Sigmoid colon (tissue), 7 donors: Measurements from ENCODE around the gene RAET1G. TPM values are rescaled to one million over a fixed set of nuclear protein-coding genes. Genes with fewer than 3 reads are reported as not detected.
"Not testable (repeated sequence)": the region's sequence is repeated elsewhere in the genome, so short reads cannot be mapped to it uniquely, and the experiment has no call there.

Experiments
- DNase-seq: peaks from one replicate; pipeline ENCODE4 v3.0.0-alpha.2; 2019
- H3K27ac ChIP-seq, 4 donors: fragments of 200-600 bp; sonication (generic); one replicate each; pipeline ENCODE4 v1.5.1; 2016 to 2019; ENCODE audit warnings: mild to moderate bottlenecking in 1 of 4
- H3K27me3 ChIP-seq, 3 donors: fragments of 200-600 bp; sonication (generic); one replicate each; pipeline ENCODE4 v1.5.1; 2019; ENCODE audit warnings: mild to moderate bottlenecking in 1 of 3
- H3K36me3 ChIP-seq, 4 donors: fragments of 200-600 bp; sonication (generic); one replicate each; pipeline ENCODE4 v1.5.1; 2016 to 2019
- H3K4me1 ChIP-seq, 4 donors: fragments of 200-600 bp; sonication (generic); one replicate each; pipeline ENCODE4 v1.5.1; 2017 to 2019
- H3K4me3 ChIP-seq, 4 donors: fragments of 200-600 bp; sonication (generic); one replicate each; pipeline ENCODE4 v1.5.1; 2017 to 2019; ENCODE audit warnings: mild to moderate bottlenecking in 2 of 4, moderate library complexity in 1 of 4
- H3K9me3 ChIP-seq, 4 donors: fragments of 200-600 bp in 3 of 4; sonication (generic) in 3 of 4; one replicate each; pipeline versions ENCODE4 v1.5.1 to v1.6.1; 2013 to 2019
- EP300 ChIP-seq, 4 donors: sonication (generic); formaldehyde crosslinking; IDR thresholded peaks; one replicate each; pipeline ENCODE4 v1.6.1; 2017; ENCODE audit warnings: antibody characterized with exemption in 4 of 4
- POLR2A ChIP-seq, 2 donors: fragments of 450-650 bp; IDR thresholded peaks; one replicate each; pipeline ENCODE4 v1.6.1; 2016; ENCODE audit warnings: antibody characterized with exemption in 2 of 2, mild to moderate bottlenecking in 2 of 2, moderate library complexity in 2 of 2
- POLR2AphosphoS5 ChIP-seq, 4 donors: sonication (generic); formaldehyde crosslinking; IDR thresholded peaks; one replicate each; pipeline ENCODE4 v1.6.1; 2017; ENCODE audit warnings: antibody characterized with exemption in 4 of 4
- WGBS, 2 donors: extraction: QIAGEN DNeasy Blood & Tissue Kit; methylation state at CpG; one replicate each; pipeline ENCODE4 v1.1.7; 2013; 5-methylcytosine and 5-hydroxymethylcytosine counted together
- intact Hi-C: fragments of 100-400 bp; cut with DNase I; formaldehyde crosslinking; loops from one replicate; pipeline ENCODE4 v1.15.1; 2023
- polyA plus RNA-seq, 3 donors: library from polyadenylated mRNA; stranded (reverse); fragments of 200-250 nt; gene quantifications; one replicate each; pipeline ENCODE4 v1.2.3, GENCODE V29; 2013
- total RNA-seq, 4 donors: library from RNA; depleted of rRNA; stranded (reverse); fragments of >200 nt; gene quantifications; one replicate each; pipeline ENCODE4 v1.1.0, GENCODE V29; 2016
- TF ChIP-seq, protein P1 (sequence below), 4 experiments: fragments of 450-650 bp in 3 of 4; fragments of 200-600 bp in 1 of 4; IDR thresholded peaks; one replicate each; pipeline ENCODE4 v1.5.1; 2016 to 2019; ENCODE audit warnings: antibody characterized with exemption in 4 of 4, mild to moderate bottlenecking in 3 of 4, moderate library complexity in 2 of 4
- donor health status: healthy with polysubstance abuse.
- donor health status: Bipolar disorder and iron deficiency.
- donor health status: healthy.

Gene RAET1G
- total and polyA plus RNA-seq, 7 donors: 0.23 TPM; not detected in 6

DNA sequence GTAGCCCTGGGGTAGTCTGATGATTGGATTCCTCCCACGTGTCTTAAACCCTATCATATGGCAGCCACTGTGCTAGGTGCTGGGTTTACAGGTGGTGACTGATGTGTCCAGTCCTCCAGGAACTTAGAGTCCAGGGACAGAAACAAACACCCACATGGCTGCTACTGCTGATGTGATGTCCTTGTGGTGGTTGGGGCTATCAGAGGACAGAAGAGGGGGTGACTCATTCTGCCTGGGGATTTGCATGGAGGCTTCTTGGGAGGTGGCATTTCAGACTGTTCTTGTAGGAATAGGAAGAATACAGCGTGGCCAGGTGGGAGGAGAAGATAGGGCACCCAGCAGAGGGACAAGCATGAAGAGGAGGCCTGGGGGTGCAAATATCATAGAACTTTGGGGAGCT, 9.8 kb downstream of the RAET1G start:
- Histone ChIP-seq H3K4me3 (no peak overlapping the region), H3K27ac (no peak overlapping the region), H3K4me1 (no peaks in the 10 kb centered on the region), H3K9me3 (peaks cover 0 to 2% (median 0%) of the 10 kb centered on the region in 4 donors), H3K27me3 (no peaks in the 10 kb centered on the region), H3K36me3 (no peaks in the 10 kb centered on the region)
- no peak for DNase-seq
- no peak for TF ChIP-seq EP300 (IDR thresholded peaks at IDR 0.05)
- TF ChIP-seq, protein P1, sequence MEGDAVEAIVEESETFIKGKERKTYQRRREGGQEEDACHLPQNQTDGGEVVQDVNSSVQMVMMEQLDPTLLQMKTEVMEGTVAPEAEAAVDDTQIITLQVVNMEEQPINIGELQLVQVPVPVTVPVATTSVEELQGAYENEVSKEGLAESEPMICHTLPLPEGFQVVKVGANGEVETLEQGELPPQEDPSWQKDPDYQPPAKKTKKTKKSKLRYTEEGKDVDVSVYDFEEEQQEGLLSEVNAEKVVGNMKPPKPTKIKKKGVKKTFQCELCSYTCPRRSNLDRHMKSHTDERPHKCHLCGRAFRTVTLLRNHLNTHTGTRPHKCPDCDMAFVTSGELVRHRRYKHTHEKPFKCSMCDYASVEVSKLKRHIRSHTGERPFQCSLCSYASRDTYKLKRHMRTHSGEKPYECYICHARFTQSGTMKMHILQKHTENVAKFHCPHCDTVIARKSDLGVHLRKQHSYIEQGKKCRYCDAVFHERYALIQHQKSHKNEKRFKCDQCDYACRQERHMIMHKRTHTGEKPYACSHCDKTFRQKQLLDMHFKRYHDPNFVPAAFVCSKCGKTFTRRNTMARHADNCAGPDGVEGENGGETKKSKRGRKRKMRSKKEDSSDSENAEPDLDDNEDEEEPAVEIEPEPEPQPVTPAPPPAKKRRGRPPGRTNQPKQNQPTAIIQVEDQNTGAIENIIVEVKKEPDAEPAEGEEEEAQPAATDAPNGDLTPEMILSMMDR (IDR thresholded peaks at IDR 0.05): no peak
- no peak for TF ChIP-seq POLR2AphosphoS5 (IDR thresholded peaks at IDR 0.05)
- TF ChIP-seq POLR2A (IDR thresholded peaks at IDR 0.05): no peak
- intact Hi-C loops: no loop called here
- WGBS, 2 donors: 75 to 83% methylated on average over 2 of the region's 2 CpGs

DNA sequence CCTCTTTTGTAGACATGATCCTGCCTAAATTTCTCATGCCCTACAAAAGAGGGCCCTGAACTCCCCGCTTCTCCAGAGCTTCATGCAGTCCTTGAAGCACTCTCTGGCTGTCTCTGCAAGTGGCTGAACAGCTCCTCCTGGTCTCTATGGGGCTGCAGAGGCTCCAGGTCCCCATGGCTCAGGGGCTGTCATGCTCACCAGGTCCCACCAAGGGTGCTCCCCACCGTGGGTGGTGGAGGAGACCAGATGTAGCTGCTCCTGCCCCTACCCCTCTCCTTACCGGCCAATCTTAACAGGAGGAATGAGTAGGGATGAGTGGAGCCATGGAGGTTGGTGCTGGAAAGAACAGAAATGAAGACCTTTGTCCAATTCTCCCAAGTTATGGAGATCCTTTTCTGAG, 10.2 kb downstream of the RAET1G start:
- WGBS, 2 donors: 73 to 81% methylated on average over 3 of the region's 3 CpGs
- H3K27me3 ChIP-seq, DNase-seq, intact Hi-C loops, H3K27ac ChIP-seq, H3K4me1 ChIP-seq, H3K36me3 ChIP-seq, H3K4me3 ChIP-seq, H3K9me3 ChIP-seq: not testable (repeated sequence)

DNA sequence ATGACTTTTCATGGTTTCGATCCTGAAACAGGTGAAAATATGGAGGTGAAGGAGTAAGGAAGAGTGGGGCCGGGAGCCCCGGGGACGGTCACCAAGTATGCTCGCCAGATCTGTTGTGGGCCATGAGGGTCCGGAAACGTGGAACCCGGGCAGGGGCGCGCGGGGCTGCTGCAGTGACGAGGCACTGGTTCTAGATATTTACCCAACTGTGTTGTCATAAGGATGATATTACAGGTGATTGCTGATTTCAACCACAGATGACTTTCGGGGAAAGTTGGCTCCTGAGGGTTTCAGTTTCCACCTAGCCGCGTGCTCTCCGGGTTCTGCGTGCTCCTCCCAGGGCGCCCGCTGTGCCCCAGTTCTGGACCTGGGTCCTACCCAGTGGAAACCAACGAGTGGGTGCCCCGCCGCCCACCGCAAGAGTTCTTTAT, 12.2 kb downstream of the RAET1G start:
- no peak for DNase-seq

DNA sequence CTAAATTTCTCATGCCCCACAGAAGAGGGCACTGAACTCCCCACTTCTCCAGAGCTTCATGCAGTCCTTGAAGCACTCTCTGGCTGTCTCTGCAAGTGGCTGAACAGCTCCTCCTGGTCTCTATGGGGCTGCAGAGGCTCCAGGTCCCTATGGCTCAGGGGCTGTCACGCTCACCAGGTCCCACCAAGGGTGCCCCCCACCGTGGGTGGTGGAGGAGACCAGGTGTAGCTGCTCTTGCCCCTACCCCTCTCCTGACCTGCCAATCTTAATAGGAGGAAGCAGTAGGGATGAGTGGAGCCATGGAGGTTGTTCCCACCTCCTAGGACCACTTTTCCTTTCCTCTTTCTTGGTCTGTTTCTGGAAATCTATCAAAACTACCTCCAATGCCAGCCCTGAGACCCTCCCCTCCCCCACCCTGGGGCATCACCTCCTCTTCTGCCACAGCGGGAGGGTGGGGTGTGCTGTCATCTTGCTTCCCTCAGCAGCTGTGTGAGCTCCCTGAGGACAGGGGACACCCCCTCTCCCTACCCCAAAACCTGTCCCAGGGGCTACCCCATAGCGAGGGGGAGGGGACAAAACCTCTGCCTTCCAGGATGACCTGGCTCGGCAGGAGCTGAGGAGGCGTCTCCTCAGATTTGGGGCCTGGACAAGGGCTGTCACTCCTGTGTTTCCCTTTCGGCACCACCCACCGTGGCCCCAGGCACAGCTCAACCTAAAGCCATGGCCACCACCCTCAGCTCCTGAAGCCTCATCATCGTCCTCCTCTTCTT, 13.0 kb downstream of the RAET1G start:
- no peak overlapping the region for H3K4me3 ChIP-seq
- H3K9me3 ChIP-seq: peaks cover 0 to 2% (median 0%) of the 10 kb centered on the region in 4 donors
- 90 to 94% methylated on average over 9 of the region's 9 CpGs for WGBS, 2 donors
- no peak for TF ChIP-seq POLR2AphosphoS5 (IDR thresholded peaks at IDR 0.05)
- TF ChIP-seq EP300 (IDR thresholded peaks at IDR 0.05): no peak
- no peak for TF ChIP-seq POLR2A (IDR thresholded peaks at IDR 0.05)
- TF ChIP-seq, protein P1 (IDR thresholded peaks at IDR 0.05): no peak
- intact Hi-C loops: no loop called here
- no peaks in the 10 kb centered on the region for H3K27me3 ChIP-seq
- no peaks in the 10 kb centered on the region for H3K4me1 ChIP-seq
- DNase-seq: no peak
- no peak overlapping the region for H3K27ac ChIP-seq
- no peaks in the 10 kb centered on the region for H3K36me3 ChIP-seq

More for the DNA sequence above, 12.2 kb downstream of the RAET1G start:
- no peaks in the 10 kb centered on the region for H3K36me3 ChIP-seq
- H3K27me3 ChIP-seq: no peaks in the 10 kb centered on the region
- H3K9me3 ChIP-seq: peaks cover 0 to 2% (median 0%) of the 10 kb centered on the region in 4 donors
- H3K4me1 ChIP-seq: no peaks in the 10 kb centered on the region
- no peak overlapping the region for H3K27ac ChIP-seq
- intact Hi-C loops: no loop called here
- TF ChIP-seq POLR2AphosphoS5 (IDR thresholded peaks at IDR 0.05): no peak
- TF ChIP-seq POLR2A (IDR thresholded peaks at IDR 0.05): no peak
- no peak for TF ChIP-seq EP300 (IDR thresholded peaks at IDR 0.05)
- TF ChIP-seq, protein P1 (IDR thresholded peaks at IDR 0.05): no peak
- 92 to 95% methylated on average over 23 of the region's 23 CpGs for WGBS, 2 donors
- H3K4me3 ChIP-seq: no peak overlapping the region

DNA sequence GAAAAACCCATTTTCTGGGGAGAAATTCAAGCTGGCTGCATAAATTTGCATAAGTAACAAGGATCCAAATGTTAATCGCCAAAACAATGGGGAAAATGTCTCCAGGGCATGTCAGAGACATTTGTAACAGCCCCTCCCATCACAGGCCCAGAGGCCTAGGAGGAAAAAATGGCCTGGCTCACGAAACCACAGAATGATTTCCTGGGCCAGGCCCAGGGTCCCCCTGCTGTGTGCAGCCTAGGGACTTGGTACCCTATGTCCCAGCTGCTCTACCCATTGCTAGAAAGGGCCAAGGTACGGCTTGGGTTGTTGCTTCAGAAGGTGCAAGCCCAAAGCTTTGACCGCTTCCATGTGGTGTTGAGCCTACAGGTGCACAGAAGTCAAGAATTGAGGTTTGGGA, 14.4 kb downstream of the RAET1G start:
- H3K27me3 ChIP-seq, intact Hi-C loops, H3K4me3 ChIP-seq, H3K27ac ChIP-seq, H3K4me1 ChIP-seq, H3K9me3 ChIP-seq, H3K36me3 ChIP-seq, DNase-seq: not testable (repeated sequence)
- WGBS, 2 donors: 82 to 87% methylated on average over 4 of the region's 4 CpGs

DNA sequence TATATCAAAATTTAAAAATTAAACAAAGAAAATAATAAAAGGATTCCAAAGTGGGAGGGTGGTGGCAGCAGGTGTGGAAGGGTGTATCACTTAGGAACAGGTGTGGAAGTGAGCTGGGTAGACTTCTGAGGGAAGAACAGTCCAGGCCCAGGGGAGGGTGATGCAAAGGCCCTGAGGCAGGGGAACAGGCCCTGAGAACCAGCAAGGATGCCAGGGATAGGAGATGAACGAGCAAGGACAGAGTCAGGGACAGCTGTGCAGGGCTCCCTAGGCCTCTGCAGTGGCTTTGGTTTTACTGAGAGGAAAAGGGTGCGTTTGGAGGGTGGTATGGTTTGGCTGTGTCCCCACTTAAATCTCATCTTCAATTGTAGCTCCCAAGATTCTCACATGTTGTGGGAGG, 15.6 kb downstream of the RAET1G start:
- Histone ChIP-seq H3K36me3 (no peaks in the 10 kb centered on the region), H3K27me3 (no peaks in the 10 kb centered on the region), H3K4me3 (no peak overlapping the region), H3K27ac (no peak overlapping the region), H3K9me3 (peaks cover 0 to 2% (median 0%) of the 10 kb centered on the region in 4 donors), H3K4me1 (no peaks in the 10 kb centered on the region)
- intact Hi-C loops: no loop called here
- 84 to 89% methylated on average over 2 of the region's 2 CpGs for WGBS, 2 donors
- DNase-seq: no peak
- no peak for TF ChIP-seq POLR2AphosphoS5 (IDR thresholded peaks at IDR 0.05)
- TF ChIP-seq, protein P1 (IDR thresholded peaks at IDR 0.05): no peak
- TF ChIP-seq EP300 (IDR thresholded peaks at IDR 0.05): no peak
- TF ChIP-seq POLR2A (IDR thresholded peaks at IDR 0.05): no peak
